ENCODE measurements around the gene TMEM212. TPM values are rescaled to one million over a fixed set of nuclear protein-coding genes. Genes with fewer than 3 reads are reported as not detected.

TMEM212 gene
- total and polyA plus RNA-seq, 2 donors (not counting 3 experiments of a cell fraction or from before 2014, with no cell fraction given): not detected

DNA sequence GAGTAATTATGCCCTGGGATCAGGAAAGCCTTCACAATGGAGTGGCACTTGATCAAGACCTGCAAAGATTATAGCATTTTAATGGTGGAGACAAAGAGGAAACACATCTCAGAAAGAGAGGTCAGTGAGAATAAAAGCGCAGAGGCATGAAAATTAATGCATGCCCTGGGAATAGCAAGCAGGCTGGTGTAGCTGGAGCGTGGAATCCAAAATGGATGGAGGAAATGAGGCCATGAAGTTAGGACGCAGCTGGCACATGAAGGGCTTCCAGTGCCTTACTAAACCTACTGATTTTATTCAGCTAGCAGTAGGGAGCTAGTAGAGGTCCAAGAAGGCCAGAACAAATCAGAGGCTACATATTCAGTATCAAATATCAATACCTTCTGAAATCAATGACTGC is 38.1 kb downstream of the TMEM212 start:
- CTCF ChIA-PET: no interaction called here
- H3K9me3 ChIP-seq (replicated peaks; ENCODE audit: control insufficient read depth, insufficient read depth, low read length): no peaks in the 10 kb centered on the region
- H2AFZ ChIP-seq (ENCODE audit: low read depth, low read length): no peak overlapping the region
- TF ChIP-seq POLR2AphosphoS5 (IDR thresholded peaks at IDR 0.05; ENCODE audit: insufficient read depth, low read depth, low read length) (no peak), GATA2 (IDR thresholded peaks at IDR 0.05; ENCODE audit: insufficient read depth, insufficient read length, low read depth, low read length) (no peak), FOS (IDR thresholded peaks at IDR 0.05; ENCODE audit: borderline replicate concordance, insufficient read depth, low read length) (no peak), JUN (IDR thresholded peaks at IDR 0.05; ENCODE audit: borderline replicate concordance, insufficient read depth, insufficient read length, low read depth) (no peak)
- TF ChIP-seq, protein P1, sequence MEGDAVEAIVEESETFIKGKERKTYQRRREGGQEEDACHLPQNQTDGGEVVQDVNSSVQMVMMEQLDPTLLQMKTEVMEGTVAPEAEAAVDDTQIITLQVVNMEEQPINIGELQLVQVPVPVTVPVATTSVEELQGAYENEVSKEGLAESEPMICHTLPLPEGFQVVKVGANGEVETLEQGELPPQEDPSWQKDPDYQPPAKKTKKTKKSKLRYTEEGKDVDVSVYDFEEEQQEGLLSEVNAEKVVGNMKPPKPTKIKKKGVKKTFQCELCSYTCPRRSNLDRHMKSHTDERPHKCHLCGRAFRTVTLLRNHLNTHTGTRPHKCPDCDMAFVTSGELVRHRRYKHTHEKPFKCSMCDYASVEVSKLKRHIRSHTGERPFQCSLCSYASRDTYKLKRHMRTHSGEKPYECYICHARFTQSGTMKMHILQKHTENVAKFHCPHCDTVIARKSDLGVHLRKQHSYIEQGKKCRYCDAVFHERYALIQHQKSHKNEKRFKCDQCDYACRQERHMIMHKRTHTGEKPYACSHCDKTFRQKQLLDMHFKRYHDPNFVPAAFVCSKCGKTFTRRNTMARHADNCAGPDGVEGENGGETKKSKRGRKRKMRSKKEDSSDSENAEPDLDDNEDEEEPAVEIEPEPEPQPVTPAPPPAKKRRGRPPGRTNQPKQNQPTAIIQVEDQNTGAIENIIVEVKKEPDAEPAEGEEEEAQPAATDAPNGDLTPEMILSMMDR (IDR thresholded peaks at IDR 0.05; ENCODE audit: extremely low read depth in 1 of 2, insufficient read depth in 1 of 2, low read depth in 1 of 2, low read length in 2 of 2): no peak
- H4K20me1 ChIP-seq (replicated peaks; ENCODE audit: control insufficient read depth, extremely low read depth, insufficient read depth, low read length): no peaks in the 10 kb centered on the region
- no peaks in the 10 kb centered on the region for H3K27me3 ChIP-seq (ENCODE audit: control insufficient read depth in 2 of 2, insufficient read depth in 2 of 2, low read length in 2 of 2)
- H3K27ac ChIP-seq (ENCODE audit: insufficient read depth, low read depth, low read length): no peak overlapping the region
- H3K79me2 ChIP-seq (ENCODE audit: control insufficient read depth, insufficient read depth, low read length): no peaks in the 10 kb centered on the region
- FAIRE-seq (no peak), DNase-seq (ENCODE audit: low read depth, low spot score) (no peak)
- BruUV-seq (replicated peaks): no TSS peak
- intact Hi-C loops (cut with micrococcal nuclease): no loop called here
- H3K4me1 ChIP-seq (ENCODE audit: control insufficient read depth, extremely low read depth, insufficient read depth, low read length): peaks cover 16% of the 10 kb centered on the region
- H3K9me1 ChIP-seq (replicated peaks; ENCODE audit: control insufficient read depth, extremely low read depth, insufficient read depth, low read length): no peaks in the 10 kb centered on the region
- H3K4me3 ChIP-seq (replicated peaks in 1 of 3; ENCODE audit: insufficient read depth in 1 of 3, low read depth in 1 of 3, low read length in 3 of 3): no peak overlapping the region
- H3K9ac ChIP-seq (replicated peaks; ENCODE audit: extremely low read depth, insufficient read depth, low read length): no peak overlapping the region
- H3K36me3 ChIP-seq (ENCODE audit: control insufficient read depth in 2 of 2, extremely low read depth in 1 of 2, insufficient read depth in 2 of 2, low read length in 2 of 2): no peaks in the 10 kb centered on the region
- dilution Hi-C loops (cut with MboI; ENCODE audit: extremely low pct_ligation_motif_present, low sequenced_read_pairs): no loop called here
- H3K4me2 ChIP-seq (ENCODE audit: insufficient read depth, low read length): no peak overlapping the region
- POLR2A ChIA-PET: no interaction called here

Data from endothelial cell of umbilical vein (primary cell).